Lower leg skin (tissue), 3 donors: Measurements from ENCODE around the gene CPD.

Experiments
- POLR2A ChIP-seq, 2 donors: fragments of 450-650 bp; IDR thresholded peaks; one replicate each; pipeline ENCODE4 v1.6.1; 2016 to 2017; ENCODE audit warnings: antibody characterized with exemption in 2 of 2, mild to moderate bottlenecking in 1 of 2, moderate library complexity in 1 of 2
- TF ChIP-seq, protein P1 (sequence below), 3 donors: fragments of 450-650 bp; IDR thresholded peaks; one replicate each; pipeline ENCODE4 v1.5.1; 2016; ENCODE audit warnings: antibody characterized with exemption in 3 of 3, mild to moderate bottlenecking in 3 of 3, moderate library complexity in 2 of 3

DNA sequence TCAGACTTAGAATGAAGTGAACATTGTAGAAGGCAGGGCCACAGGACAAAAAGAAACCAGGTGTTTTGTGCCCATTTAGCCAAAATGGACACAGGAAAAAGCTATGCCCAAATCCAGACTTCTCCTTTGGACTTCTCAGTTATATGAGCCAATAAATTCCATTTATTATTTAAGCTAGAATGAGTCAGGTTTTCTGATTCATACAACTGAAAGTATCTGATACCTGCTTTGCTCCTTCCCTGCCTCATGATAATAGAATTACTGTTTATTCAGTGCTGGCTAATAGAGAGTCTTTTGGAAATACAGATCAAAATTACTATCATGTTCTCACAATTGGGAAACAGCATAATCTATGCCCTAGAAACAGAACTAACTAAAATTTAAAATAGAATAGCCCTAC, 8.7 kb upstream of the CPD start:
- TF ChIP-seq, protein P1, sequence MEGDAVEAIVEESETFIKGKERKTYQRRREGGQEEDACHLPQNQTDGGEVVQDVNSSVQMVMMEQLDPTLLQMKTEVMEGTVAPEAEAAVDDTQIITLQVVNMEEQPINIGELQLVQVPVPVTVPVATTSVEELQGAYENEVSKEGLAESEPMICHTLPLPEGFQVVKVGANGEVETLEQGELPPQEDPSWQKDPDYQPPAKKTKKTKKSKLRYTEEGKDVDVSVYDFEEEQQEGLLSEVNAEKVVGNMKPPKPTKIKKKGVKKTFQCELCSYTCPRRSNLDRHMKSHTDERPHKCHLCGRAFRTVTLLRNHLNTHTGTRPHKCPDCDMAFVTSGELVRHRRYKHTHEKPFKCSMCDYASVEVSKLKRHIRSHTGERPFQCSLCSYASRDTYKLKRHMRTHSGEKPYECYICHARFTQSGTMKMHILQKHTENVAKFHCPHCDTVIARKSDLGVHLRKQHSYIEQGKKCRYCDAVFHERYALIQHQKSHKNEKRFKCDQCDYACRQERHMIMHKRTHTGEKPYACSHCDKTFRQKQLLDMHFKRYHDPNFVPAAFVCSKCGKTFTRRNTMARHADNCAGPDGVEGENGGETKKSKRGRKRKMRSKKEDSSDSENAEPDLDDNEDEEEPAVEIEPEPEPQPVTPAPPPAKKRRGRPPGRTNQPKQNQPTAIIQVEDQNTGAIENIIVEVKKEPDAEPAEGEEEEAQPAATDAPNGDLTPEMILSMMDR (IDR thresholded peaks at IDR 0.05), result no peak
- TF ChIP-seq POLR2A (IDR thresholded peaks at IDR 0.05), result no peak
